Kidney (tissue), 14 donors: Measurements from ENCODE around the gene CAMKMT. TPM values are rescaled to one million over a fixed set of nuclear protein-coding genes. Genes with fewer than 3 reads are reported as not detected.

Experiments
- DNase-seq, 5 donors: peaks; one replicate each; pipeline ENCODE4 v3.0.0-alpha.2; 2013 to 2020
- FAIRE-seq: peaks from 2 replicates; lab custom pipeline; 2012; peaks lifted over from hg19 to GRCh38; lab: Jason Lieb, UNC
- H3K27ac ChIP-seq, 2 donors: one replicate each; pipeline ENCODE4 v1.7.0; 2013; ENCODE audit warnings: low read depth in 2 of 2, low read length in 2 of 2, inconsistent platforms in 1 of 2
- H3K27me3 ChIP-seq: one replicate; pipeline ENCODE4 v1.7.1; 2013; ENCODE audit warnings: low read length, inconsistent platforms; ENCODE audit not compliant: control insufficient read depth, insufficient read depth
- H3K36me3 ChIP-seq, 3 donors: one replicate each; pipeline versions ENCODE4 v1.7.0 to v1.7.1; 2013; ENCODE audit warnings: low read length in 3 of 3, control low read depth in 1 of 3, inconsistent platforms in 1 of 3; ENCODE audit not compliant: insufficient read depth in 3 of 3, control insufficient read depth in 2 of 3
- H3K4me1 ChIP-seq, 3 donors: one replicate each; pipeline versions ENCODE4 v1.7.0 to v1.7.1; 2013; ENCODE audit warnings: low read length in 3 of 3, inconsistent platforms in 1 of 3, low read depth in 1 of 3; ENCODE audit not compliant: control insufficient read depth in 2 of 3, insufficient read depth in 2 of 3
- H3K4me3 ChIP-seq, 3 donors: one replicate each; pipeline versions ENCODE4 v1.7.0 to v1.8.1; 2013; ENCODE audit warnings: low read length in 3 of 3, control low read depth in 1 of 3, inconsistent platforms in 1 of 3
- H3K9ac ChIP-seq, 3 donors: one replicate each; pipeline versions ENCODE4 v1.7.0 to v1.7.1; 2013; ENCODE audit warnings: low read length in 3 of 3, control low read depth in 1 of 3, inconsistent platforms in 1 of 3
- H3K9me3 ChIP-seq, 3 donors: one replicate each; pipeline versions ENCODE4 v1.7.0 to v1.7.1; 2013; ENCODE audit warnings: low read length in 3 of 3, control low read depth in 1 of 3, inconsistent platforms in 1 of 3; ENCODE audit not compliant: control insufficient read depth in 2 of 3, insufficient read depth in 1 of 3
- CTCF ChIP-seq: IDR thresholded peaks from 3 replicates; pipeline ENCODE4 v1.5.1; 2012; ENCODE audit warnings: mild to moderate bottlenecking, moderate library complexity, borderline replicate concordance; ENCODE audit not compliant: insufficient read depth; ENCODE audit errors: extremely low read depth
- intact Hi-C: fragments of 100-400 bp; cut with DNase I; formaldehyde crosslinking; loops from one replicate; pipeline ENCODE4 v1.11.1; 2022
- polyA plus RNA-seq: library from polyadenylated mRNA; stranded (reverse); fragments of 350-450 nt; fragmentation: Illumina TruSeq; extraction: RNeasy Lipid Tissue Mini Kit (QIAGEN cat#74804); gene quantifications from one replicate; pipeline ENCODE4 v1.2.3, GENCODE V29; 2014; ENCODE audit warnings: low read depth, low replicate concordance; ENCODE audit not compliant: insufficient read depth
- total RNA-seq: library from RNA; stranded (reverse); fragmentation: NEBNext Ultra II Directional; extraction: Animal tissue kit (Norgen Biotek cat#: 25700); gene quantifications from one replicate; pipeline ENCODE4 v1.2.1, GENCODE V29; 2021
- donor health status: control.
- donor health status: control.
- donor health status: control.
- donor health status: control.
- donor health status: control.
- donor health status: DM: yes; HTN: yes; CAD: no.
- donor health status: Normal renal cell carcinoma (clear cell type).

Gene CAMKMT
- total and polyA plus RNA-seq, 2 donors from 2014 or later, result 9.9 to 14.5 TPM

- Histone ChIP-seq H3K9ac (no peak overlapping the region), H3K4me1 (peaks cover 0 to 7% (median 0%) of the 10 kb centered on the region in 3 donors), H3K27ac (no peak overlapping the region), H3K4me3 (no peak overlapping the region), H3K9me3 (peaks cover 0 to 14% (median 7%) of the 10 kb centered on the region in 3 donors), H3K36me3 (no peaks in the 10 kb centered on the region), H3K27me3 (no peaks in the 10 kb centered on the region)
- FAIRE-seq (peak; percentile 78), DNase-seq (no peak)
- intact Hi-C loops, result no loop called here
- no peak for TF ChIP-seq CTCF
Measured at GRCh38 chr2:44524347-44524926, 162.7 kb downstream of the CAMKMT start.

GRCh38 chr2:44526352-44526751 lies 164.6 kb downstream of the CAMKMT start:
- H3K27me3 ChIP-seq, result no peaks in the 10 kb centered on the region
- H3K4me3 ChIP-seq, result no peak overlapping the region
- H3K9me3 ChIP-seq, result peaks cover 0 to 14% (median 7%) of the 10 kb centered on the region in 3 donors
- no peak for TF ChIP-seq CTCF
- FAIRE-seq (no peak), DNase-seq (no peak)
- H3K9ac ChIP-seq, result no peak overlapping the region
- H3K27ac ChIP-seq, result no peak overlapping the region
- intact Hi-C loops, result no loop called here
- peaks cover 0 to 7% (median 0%) of the 10 kb centered on the region in 3 donors for H3K4me1 ChIP-seq
- H3K36me3 ChIP-seq, result no peaks in the 10 kb centered on the region

- Histone ChIP-seq H3K27ac (no peak overlapping the region), H3K36me3 (no peaks in the 10 kb centered on the region), H3K9ac (no peak overlapping the region), H3K27me3 (no peaks in the 10 kb centered on the region), H3K4me1 (peaks cover 0 to 7% (median 0%) of the 10 kb centered on the region in 3 donors), H3K9me3 (no peaks in the 10 kb centered on the region), H3K4me3 (no peak overlapping the region)
- intact Hi-C loops, result no loop called here
- no peak for TF ChIP-seq CTCF
- DNase-seq (no peak), FAIRE-seq (no peak)
Measured at GRCh38 chr2:44528595-44528994, 166.8 kb downstream of the CAMKMT start.

GRCh38 chr2:44529448-44529847 lies 167.7 kb downstream of the CAMKMT start:
- FAIRE-seq, result no peak
- no peak for TF ChIP-seq CTCF
- H3K36me3 ChIP-seq, result no peaks in the 10 kb centered on the region
- H3K9me3 ChIP-seq, result no peaks in the 10 kb centered on the region
- no peaks in the 10 kb centered on the region for H3K27me3 ChIP-seq
- DNase-seq, result no peak
- peaks cover 0 to under 1% (median 0%) of the 10 kb centered on the region in 3 donors for H3K4me1 ChIP-seq
- H3K9ac ChIP-seq, result no peak overlapping the region
- intact Hi-C loops, result no loop called here
- H3K27ac ChIP-seq, result no peak overlapping the region
- H3K4me3 ChIP-seq, result no peak overlapping the region
